ENCODE data around the gene EHD1. TPM values are rescaled to one million over a fixed set of nuclear protein-coding genes. Genes with fewer than 3 reads are reported as not detected.

Gene EHD1
- total RNA-seq, 1 donor from 2014 or later, result 57.2 TPM

DNA sequence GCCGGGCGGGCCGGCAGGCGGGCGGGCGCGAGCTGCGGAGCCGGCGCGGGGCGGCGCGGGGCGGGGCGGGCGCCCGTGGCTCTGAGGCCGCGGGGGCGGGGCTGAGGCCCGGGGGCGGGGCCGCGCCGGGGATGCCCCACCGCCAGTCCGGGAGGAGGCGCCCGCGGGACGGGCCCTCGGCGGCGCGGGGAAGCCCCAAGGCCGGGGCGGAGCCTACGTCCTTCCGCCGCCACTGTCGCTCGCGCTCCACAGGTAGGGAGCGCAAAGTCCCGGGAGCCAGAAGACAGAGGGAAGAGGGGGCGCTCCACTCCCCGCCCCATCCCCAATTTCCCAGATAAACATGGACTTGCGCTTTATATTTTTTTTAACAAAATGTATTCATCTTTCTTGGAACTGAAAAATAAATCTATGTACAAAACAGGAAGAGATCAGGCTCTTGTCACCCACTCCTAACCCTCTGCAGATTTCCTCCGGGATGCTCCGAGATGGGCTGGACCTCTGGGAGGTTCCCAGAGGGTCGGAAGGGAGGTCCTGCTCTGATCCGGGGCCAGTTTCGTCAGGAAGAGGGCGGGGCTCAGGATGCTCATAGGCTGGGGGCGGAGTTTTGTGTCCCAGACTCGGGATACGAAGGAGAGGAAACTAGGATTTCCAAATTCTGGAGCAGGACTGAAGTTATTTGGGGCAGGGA, 75.1 kb downstream of the EHD1 start, which contains the start of gene MAP4K2:
Gene MAP4K2, minus strand, starts transcription at position 57 of the 688 bp plus-strand sequence. CDS start 65 bp downstream, outside the sequence.
- Mint-ChIP-seq H3K4me1 (ENCODE audit: low read depth) (peaks cover 8% of the 10 kb centered on the region), H3K4me3 (ENCODE audit: low read depth) (peak within 1 kb of the TSS; percentile 86)
- TF ChIP-seq, protein P1, sequence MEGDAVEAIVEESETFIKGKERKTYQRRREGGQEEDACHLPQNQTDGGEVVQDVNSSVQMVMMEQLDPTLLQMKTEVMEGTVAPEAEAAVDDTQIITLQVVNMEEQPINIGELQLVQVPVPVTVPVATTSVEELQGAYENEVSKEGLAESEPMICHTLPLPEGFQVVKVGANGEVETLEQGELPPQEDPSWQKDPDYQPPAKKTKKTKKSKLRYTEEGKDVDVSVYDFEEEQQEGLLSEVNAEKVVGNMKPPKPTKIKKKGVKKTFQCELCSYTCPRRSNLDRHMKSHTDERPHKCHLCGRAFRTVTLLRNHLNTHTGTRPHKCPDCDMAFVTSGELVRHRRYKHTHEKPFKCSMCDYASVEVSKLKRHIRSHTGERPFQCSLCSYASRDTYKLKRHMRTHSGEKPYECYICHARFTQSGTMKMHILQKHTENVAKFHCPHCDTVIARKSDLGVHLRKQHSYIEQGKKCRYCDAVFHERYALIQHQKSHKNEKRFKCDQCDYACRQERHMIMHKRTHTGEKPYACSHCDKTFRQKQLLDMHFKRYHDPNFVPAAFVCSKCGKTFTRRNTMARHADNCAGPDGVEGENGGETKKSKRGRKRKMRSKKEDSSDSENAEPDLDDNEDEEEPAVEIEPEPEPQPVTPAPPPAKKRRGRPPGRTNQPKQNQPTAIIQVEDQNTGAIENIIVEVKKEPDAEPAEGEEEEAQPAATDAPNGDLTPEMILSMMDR (IDR thresholded peaks at IDR 0.05; ENCODE audit: unreplicated experiment), result peak; percentile 37

DNA sequence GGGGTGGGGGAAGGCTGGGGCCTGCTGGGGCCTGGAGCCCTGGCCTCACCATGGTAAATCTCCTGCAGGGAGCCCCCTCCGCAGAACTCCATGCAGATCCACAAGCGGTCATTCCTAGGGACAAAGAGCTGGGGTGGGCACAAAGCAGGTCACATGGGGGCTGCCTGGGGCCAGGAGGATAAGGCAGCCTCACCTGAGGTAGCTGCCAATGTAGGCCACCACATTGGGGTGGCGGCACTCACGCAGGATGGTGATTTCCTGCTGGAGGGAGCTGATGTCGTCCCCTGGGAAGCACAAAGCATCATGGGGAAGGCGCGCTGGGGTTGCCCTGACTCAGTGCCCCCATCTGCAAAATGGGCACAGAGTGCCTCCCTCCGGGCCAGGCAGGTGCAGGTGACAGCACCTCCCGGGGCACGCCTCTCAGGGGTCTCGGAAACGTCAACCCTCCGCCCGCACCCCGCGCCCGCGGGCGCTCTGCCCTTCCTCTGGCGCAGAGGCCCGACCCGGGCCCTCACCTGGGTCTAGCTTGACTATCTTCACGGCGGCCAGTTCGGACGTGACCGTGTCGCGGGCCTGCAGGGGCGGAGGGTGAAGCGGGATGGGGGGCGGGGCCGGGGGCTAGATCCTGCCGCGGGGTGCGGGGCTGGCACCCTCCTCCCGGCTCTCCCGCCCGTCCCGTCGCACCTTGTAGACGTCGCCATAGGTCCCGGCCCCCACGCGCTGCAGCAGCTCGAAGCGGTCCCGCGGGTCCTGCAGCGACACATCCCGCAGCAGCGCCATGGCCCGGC, 75.9 kb downstream of the EHD1 start:
- Mint-ChIP-seq H3K36me3 (ENCODE audit: insufficient read depth) (peaks cover 6% of the 10 kb centered on the region), H3K9me3 (ENCODE audit: low read depth) (no peaks in the 10 kb centered on the region), H3K27ac (no peak overlapping the region), H3K4me1 (ENCODE audit: low read depth) (peaks cover 8% of the 10 kb centered on the region), H3K4me3 (ENCODE audit: low read depth) (peak overlapping the region; percentile 60), H3K27me3 (no peaks in the 10 kb centered on the region)
- no peak for DNase-seq (ENCODE audit: low spot score, unreplicated experiment)
- TF ChIP-seq, protein P1 (IDR thresholded peaks at IDR 0.05; ENCODE audit: unreplicated experiment), result no peak

More for the DNA sequence above, 75.1 kb downstream of the EHD1 start, which contains the start of gene MAP4K2:
- peaks cover 6% of the 10 kb centered on the region for H3K36me3 Mint-ChIP-seq (ENCODE audit: insufficient read depth)
- H3K9me3 Mint-ChIP-seq (ENCODE audit: low read depth), result no peaks in the 10 kb centered on the region
- H3K27ac Mint-ChIP-seq, result peak within 1 kb of the TSS; percentile 93
- no peaks in the 10 kb centered on the region for H3K27me3 Mint-ChIP-seq
- peak; percentile 77 for DNase-seq (ENCODE audit: low spot score, unreplicated experiment)

Small RNA genes within 50 kb of the gene (microRNA-seq; reads per million reads assigned to microRNA genes)
- not detected for gene MIR6749 (ENCODE audit: borderline number of aligned reads, unreplicated experiment)
- gene MIR6750 (ENCODE audit: borderline number of aligned reads, unreplicated experiment), result not detected

Other genes with a start within 250 kb of the EHD1 start
- 0.17 and 0.60 TPM in 2 replicates for gene NRXN2, start 155.4 kb downstream of the EHD1 start, total RNA-seq
- 0.53 and 0.73 TPM in 2 replicates for gene RASGRP2, start 134.5 kb downstream of the EHD1 start, total RNA-seq
- 1.4 and 1.6 TPM in 2 replicates for gene PYGM, start 118.6 kb downstream of the EHD1 start, total RNA-seq
- gene SF1, start 100.1 kb downstream of the EHD1 start, total RNA-seq, result 500 and 503 TPM in 2 replicates
- gene MAP4K2, start 75.4 kb downstream of the EHD1 start, total RNA-seq, result 12.7 and 13.3 TPM in 2 replicates
- 54.6 and 61.5 TPM in 2 replicates for gene MEN1, start 68.1 kb downstream of the EHD1 start, total RNA-seq
- 20.1 and 21.1 TPM in 2 replicates for gene CDC42BPG, start 34.0 kb downstream of the EHD1 start, total RNA-seq
- gene ATG2A, start 38.6 kb upstream of the EHD1 start, total RNA-seq, result 33.2 and 35.0 TPM in 2 replicates
- gene PPP2R5B, start 46.1 kb upstream of the EHD1 start, total RNA-seq, result 14.1 and 15.9 TPM in 2 replicates
- 0.41 TPM in 1 of 2 replicates, not detected in the other for gene GPHA2, start 57.3 kb upstream of the EHD1 start, total RNA-seq
- gene MAJIN, start 93.5 kb upstream of the EHD1 start, total RNA-seq, result not detected in 2 replicates
- gene BATF2, start 118.3 kb upstream of the EHD1 start, total RNA-seq, result 0.53 and 0.58 TPM in 2 replicates
- gene ARL2, start 135.5 kb upstream of the EHD1 start, total RNA-seq, result 95.2 and 96.7 TPM in 2 replicates
- gene SNX15, start 148.8 kb upstream of the EHD1 start, total RNA-seq, result 33.0 and 34.5 TPM in 2 replicates
- gene SAC3D1, start 162.6 kb upstream of the EHD1 start, total RNA-seq, result 18.5 and 19.3 TPM in 2 replicates
- gene NAALADL1, start 179.9 kb upstream of the EHD1 start, total RNA-seq, result 4.3 and 4.4 TPM in 2 replicates
- 25.1 and 25.9 TPM in 2 replicates for gene CDCA5, start 205.4 kb upstream of the EHD1 start, total RNA-seq
- gene ZFPL1, start 205.6 kb upstream of the EHD1 start, total RNA-seq, result 40.4 and 43.3 TPM in 2 replicates
- gene VPS51, start 217.6 kb upstream of the EHD1 start, total RNA-seq, result 112 and 123 TPM in 2 replicates
- 123 and 124 TPM in 2 replicates for gene TM7SF2, start 233.3 kb upstream of the EHD1 start, total RNA-seq
- gene ZNHIT2, start 239.1 kb upstream of the EHD1 start, total RNA-seq, result 10.5 and 11.8 TPM in 2 replicates
- gene FAU, start 243.5 kb upstream of the EHD1 start, total RNA-seq, result 607 and 611 TPM in 2 replicates
- gene MRPL49, start 243.7 kb upstream of the EHD1 start, total RNA-seq, result 38.8 and 39.6 TPM in 2 replicates